ENCODE results near the gene RBM27.
"Not testable (repeated sequence)": the region's sequence is repeated elsewhere in the genome, so short reads cannot be mapped to it uniquely, and the experiment has no call there.

RBM27 gene

GRCh38 chr5:146203011-146203871, at the start of gene RBM27:
Gene RBM27 (plus strand): TSS chr5:146203605. CDS start chr5:146203766, 161 bp downstream.
- H3K4me1 Mint-ChIP-seq: peaks cover 2 to 13% of the 10 kb centered on the region in 2 donors
- peak; percentile 100 for DNase-seq
- H3K4me3 Mint-ChIP-seq: no peak within 1 kb of the TSS
- H3K9me3 Mint-ChIP-seq: no peaks in the 10 kb centered on the region
- no peaks in the 10 kb centered on the region for H3K27me3 Mint-ChIP-seq
- ATAC-seq (replicated peaks): peak; percentile 99 to 100
- no peaks in the 10 kb centered on the region for H3K36me3 Mint-ChIP-seq
- H3K27ac Mint-ChIP-seq: no peak within 1 kb of the TSS

- H3K27me3 Mint-ChIP-seq: no peaks in the 10 kb centered on the region
- H3K4me1 Mint-ChIP-seq: no peaks in the 10 kb centered on the region
- H3K27ac Mint-ChIP-seq: no peak overlapping the region
- DNase-seq (no peak), ATAC-seq (replicated peaks) (no peak)
- no peaks in the 10 kb centered on the region for H3K9me3 Mint-ChIP-seq
- peaks cover 28 to 41% of the 10 kb centered on the region in 2 donors for H3K36me3 Mint-ChIP-seq
- H3K4me3 Mint-ChIP-seq: no peak overlapping the region
Observed at GRCh38 chr5:146158255-146158654, 45.1 kb upstream of the RBM27 start.

GRCh38 chr5:146164382-146164781, 39.0 kb upstream of the RBM27 start:
- DNase-seq (no peak), ATAC-seq (replicated peaks) (no peak)
- no peaks in the 10 kb centered on the region for H3K4me1 Mint-ChIP-seq
- no peaks in the 10 kb centered on the region for H3K27me3 Mint-ChIP-seq
- no peak overlapping the region for H3K27ac Mint-ChIP-seq
- H3K36me3 Mint-ChIP-seq: peaks cover 31 to 62% of the 10 kb centered on the region in 2 donors
- no peak overlapping the region for H3K4me3 Mint-ChIP-seq
- H3K9me3 Mint-ChIP-seq: no peaks in the 10 kb centered on the region

GRCh38 chr5:146165460-146165859, 37.9 kb upstream of the RBM27 start:
- Mint-ChIP-seq H3K4me1 (peaks cover under 1 to 2% of the 10 kb centered on the region in 2 donors), H3K36me3 (peaks cover 37 to 66% of the 10 kb centered on the region in 2 donors), H3K4me3 (no peak overlapping the region), H3K27ac (no peak overlapping the region), H3K27me3 (no peaks in the 10 kb centered on the region), H3K9me3 (no peaks in the 10 kb centered on the region)
- ATAC-seq (replicated peaks) (no peak), DNase-seq (no peak)

- H3K4me1 Mint-ChIP-seq: peaks cover 2 to 4% of the 10 kb centered on the region in 2 donors
- peaks cover 41 to 70% of the 10 kb centered on the region in 2 donors for H3K36me3 Mint-ChIP-seq
- H3K27ac Mint-ChIP-seq: no peak overlapping the region
- no peak overlapping the region for H3K4me3 Mint-ChIP-seq
- no peak for ATAC-seq (replicated peaks)
- H3K27me3 Mint-ChIP-seq: no peaks in the 10 kb centered on the region
- DNase-seq: no peak
- H3K9me3 Mint-ChIP-seq: no peaks in the 10 kb centered on the region
Observed at GRCh38 chr5:146165903-146166302, 37.5 kb upstream of the RBM27 start.

- Mint-ChIP-seq H3K27me3 (no peaks in the 10 kb centered on the region), H3K36me3 (peaks cover 33 to 56% of the 10 kb centered on the region in 2 donors), H3K27ac (no peak overlapping the region), H3K9me3 (no peaks in the 10 kb centered on the region), H3K4me3 (no peak overlapping the region), H3K4me1 (peaks cover 7 to 15% of the 10 kb centered on the region in 2 donors)
- ATAC-seq (replicated peaks) (no peak), DNase-seq (no peak)
Observed at GRCh38 chr5:146169076-146169475, 34.3 kb upstream of the RBM27 start.

GRCh38 chr5:146173049-146173448, 30.4 kb upstream of the RBM27 start:
- peak; percentile 64 to 72 for ATAC-seq (replicated peaks)
- H3K4me1 Mint-ChIP-seq: peaks cover 9 to 20% of the 10 kb centered on the region in 2 donors

GRCh38 chr5:146173597-146173996, 29.8 kb upstream of the RBM27 start:
- H3K27me3 Mint-ChIP-seq: no peaks in the 10 kb centered on the region

More at GRCh38 chr5:146173049-146173448, 30.4 kb upstream of the RBM27 start:
- H3K27me3 Mint-ChIP-seq, H3K9me3 Mint-ChIP-seq, DNase-seq, H3K4me3 Mint-ChIP-seq, H3K27ac Mint-ChIP-seq: not testable (repeated sequence)
- H3K36me3 Mint-ChIP-seq: peaks cover 28 to 34% of the 10 kb centered on the region in 2 donors

GRCh38 chr5:146176805-146177204, 26.6 kb upstream of the RBM27 start:
- DNase-seq: no peak
- no peak for ATAC-seq (replicated peaks)
- Mint-ChIP-seq H3K27me3 (no peaks in the 10 kb centered on the region), H3K4me1 (peaks cover 9 to 33% of the 10 kb centered on the region in 2 donors), H3K4me3 (no peak overlapping the region), H3K9me3 (no peaks in the 10 kb centered on the region), H3K36me3 (peaks cover 12 to 22% of the 10 kb centered on the region in 2 donors), H3K27ac (no peak overlapping the region)

More at GRCh38 chr5:146173597-146173996, 29.8 kb upstream of the RBM27 start:
- peaks cover 25 to 32% of the 10 kb centered on the region in 2 donors for H3K36me3 Mint-ChIP-seq
- peaks cover 9 to 20% of the 10 kb centered on the region in 2 donors for H3K4me1 Mint-ChIP-seq
- no peaks in the 10 kb centered on the region for H3K9me3 Mint-ChIP-seq
- H3K4me3 Mint-ChIP-seq: peak overlapping the region in 1 of 2 donors; percentile 20
- DNase-seq (no peak), ATAC-seq (replicated peaks) (peak; percentile 96)
- peak overlapping the region; percentile 4 for H3K27ac Mint-ChIP-seq

- Mint-ChIP-seq H3K27me3 (no peaks in the 10 kb centered on the region), H3K4me3 (no peak overlapping the region), H3K4me1 (peaks cover 4 to 27% of the 10 kb centered on the region in 2 donors), H3K27ac (no peak overlapping the region), H3K9me3 (no peaks in the 10 kb centered on the region), H3K36me3 (peaks cover 13 to 16% of the 10 kb centered on the region in 2 donors)
- no peak for ATAC-seq (replicated peaks)
- DNase-seq: no peak
Observed at GRCh38 chr5:146179696-146180095, 23.7 kb upstream of the RBM27 start.

- not testable (repeated sequence) for H3K27me3 Mint-ChIP-seq; ATAC-seq (replicated peaks); H3K9me3 Mint-ChIP-seq; DNase-seq
- peaks cover 8 to 11% of the 10 kb centered on the region in 2 donors for H3K36me3 Mint-ChIP-seq
- peak overlapping the region; percentile 96 to 97 for H3K4me3 Mint-ChIP-seq
- H3K4me1 Mint-ChIP-seq: peaks cover 2 to 22% of the 10 kb centered on the region in 2 donors
- peak overlapping the region; percentile 98 for H3K27ac Mint-ChIP-seq
Observed at GRCh38 chr5:146183403-146183802, 20.0 kb upstream of the RBM27 start.

- ATAC-seq (replicated peaks): no peak
- Mint-ChIP-seq H3K27me3 (no peaks in the 10 kb centered on the region), H3K27ac (no peak overlapping the region), H3K4me1 (peaks cover 2 to 14% of the 10 kb centered on the region in 2 donors), H3K4me3 (no peak overlapping the region), H3K9me3 (no peaks in the 10 kb centered on the region), H3K36me3 (peaks cover 6 to 8% of the 10 kb centered on the region in 2 donors)
- DNase-seq: no peak
Observed at GRCh38 chr5:146185161-146185560, 18.2 kb upstream of the RBM27 start.

- ATAC-seq (replicated peaks) (no peak), DNase-seq (no peak)
Observed at GRCh38 chr5:146188358-146188757, 15.0 kb upstream of the RBM27 start.

GRCh38 chr5:146192571-146193043, 10.8 kb upstream of the RBM27 start:
- Mint-ChIP-seq H3K9me3 (no peaks in the 10 kb centered on the region), H3K36me3 (peaks cover 0 to 3% of the 10 kb centered on the region in 2 donors), H3K4me1 (peaks cover 0 to 2% of the 10 kb centered on the region in 2 donors), H3K27ac (no peak overlapping the region), H3K4me3 (no peak overlapping the region), H3K27me3 (peaks cover 13 to 15% of the 10 kb centered on the region in 2 donors)
- DNase-seq (no peak), ATAC-seq (replicated peaks) (no peak)

More at GRCh38 chr5:146188358-146188757, 15.0 kb upstream of the RBM27 start:
- no peak overlapping the region for H3K27ac Mint-ChIP-seq
- peaks cover 0 to 2% of the 10 kb centered on the region in 2 donors for H3K4me1 Mint-ChIP-seq
- H3K36me3 Mint-ChIP-seq: peaks cover 0 to 3% of the 10 kb centered on the region in 2 donors
- H3K9me3 Mint-ChIP-seq: no peaks in the 10 kb centered on the region
- peaks cover 5 to 6% of the 10 kb centered on the region in 2 donors for H3K27me3 Mint-ChIP-seq
- no peak overlapping the region for H3K4me3 Mint-ChIP-seq

Data from stimulated activated naive B cell treated with anti-CD40 and anti-IgM and Interleukin-4, amounts not matched to agents 10 μg/mL and 1 μg/mL and 100 μg/mL, for 72 hours (primary cell).